SIG-M5 (cell line): ENCODE data around the gene CCR3.
A peak's percentile ranks its signal among the peaks of the same experiment; 100 is the strongest.
"Not testable (repeated sequence)": the region's sequence is repeated elsewhere in the genome, so short reads cannot be mapped to it uniquely, and the experiment has no call there.

Experiments
- DNase-seq: peaks from one replicate; lab custom pipeline; 2025; lab: John Stamatoyannopoulos, UW

Gene CCR3

GRCh38 chr3:46242120-46242519, at the start of gene CCR3:
CCR3 (plus strand) TSS chr3:46242460; CDS start chr3:46265159, 22,699 bp downstream.
- DNase-seq, result no peak

GRCh38 chr3:46192939-46193338, 49.3 kb upstream of the CCR3 start:
- no peak for DNase-seq

- peak; percentile 53 for DNase-seq
Observed at GRCh38 chr3:46193436-46193835, 48.8 kb upstream of the CCR3 start.

GRCh38 chr3:46194868-46195553, 47.2 kb upstream of the CCR3 start:
- DNase-seq, result no peak

GRCh38 chr3:46196261-46196957, 45.9 kb upstream of the CCR3 start:
- DNase-seq, result no peak

GRCh38 chr3:46200211-46200610, 42.0 kb upstream of the CCR3 start:
- no peak for DNase-seq

- no peak for DNase-seq
Observed at GRCh38 chr3:46200790-46201189, 41.5 kb upstream of the CCR3 start.

- DNase-seq, result no peak
Observed at GRCh38 chr3:46202535-46202934, 39.7 kb upstream of the CCR3 start.

- DNase-seq, result no peak
Observed at GRCh38 chr3:46203681-46204080, 38.6 kb upstream of the CCR3 start.

- no peak for DNase-seq
Observed at GRCh38 chr3:46205286-46205960, 36.8 kb upstream of the CCR3 start.

GRCh38 chr3:46206282-46207015, 35.8 kb upstream of the CCR3 start:
- no peak for DNase-seq

- DNase-seq, result not testable (repeated sequence)
Observed at GRCh38 chr3:46207514-46207913, 34.7 kb upstream of the CCR3 start.

- peak; percentile 52 for DNase-seq
Observed at GRCh38 chr3:46208167-46208704, 34.0 kb upstream of the CCR3 start, which contains the start of gene CCR1. CCR1 (minus strand) TSS chr3:46208313; CDS start chr3:46204313, 4,000 bp downstream.

GRCh38 chr3:46209053-46209452, 33.2 kb upstream of the CCR3 start:
- DNase-seq, result no peak

- no peak for DNase-seq
Observed at GRCh38 chr3:46209746-46210470, 32.4 kb upstream of the CCR3 start.

GRCh38 chr3:46212101-46212500, 30.2 kb upstream of the CCR3 start:
- no peak for DNase-seq

GRCh38 chr3:46213201-46213600, 29.1 kb upstream of the CCR3 start:
- DNase-seq, result peak; percentile 11

- DNase-seq, result no peak
Observed at GRCh38 chr3:46214751-46215352, 27.4 kb upstream of the CCR3 start.

- DNase-seq, result no peak
Observed at GRCh38 chr3:46215810-46216414, 26.3 kb upstream of the CCR3 start.

- no peak for DNase-seq
Observed at GRCh38 chr3:46218196-46218709, 24.0 kb upstream of the CCR3 start.
